DMS 273 treated with DMSO at 0.1 percent for 48 hours (cell line): ENCODE measurements around the gene CEBPE.

Source experiments
- DNase-seq: peaks from one replicate; lab custom pipeline; 2025; lab: John Stamatoyannopoulos, UW

Gene CEBPE

GRCh38 chr14:23076785-23077408, 42.2 kb downstream of the CEBPE start:
- DNase-seq: no peak

GRCh38 chr14:23074906-23075305, 44.1 kb downstream of the CEBPE start:
- no peak for DNase-seq

GRCh38 chr14:23071921-23072539, 47.0 kb downstream of the CEBPE start:
- DNase-seq: no peak

GRCh38 chr14:23071244-23071920, 47.7 kb downstream of the CEBPE start:
- no peak for DNase-seq

- DNase-seq: no peak
Observed at GRCh38 chr14:23070262-23071129, 48.6 kb downstream of the CEBPE start.

GRCh38 chr14:23069413-23069806, 49.6 kb downstream of the CEBPE start:
- no peak for DNase-seq

GRCh38 chr14:23068789-23069412, 50.2 kb downstream of the CEBPE start:
- DNase-seq: no peak

GRCh38 chr14:23067847-23068788, 50.9 kb downstream of the CEBPE start:
- no peak for DNase-seq
